ENCODE data around the gene C7.
"Not testable (repeated sequence)": the region's sequence is repeated elsewhere in the genome, so short reads cannot be mapped to it uniquely, and the experiment has no call there.

DNA sequence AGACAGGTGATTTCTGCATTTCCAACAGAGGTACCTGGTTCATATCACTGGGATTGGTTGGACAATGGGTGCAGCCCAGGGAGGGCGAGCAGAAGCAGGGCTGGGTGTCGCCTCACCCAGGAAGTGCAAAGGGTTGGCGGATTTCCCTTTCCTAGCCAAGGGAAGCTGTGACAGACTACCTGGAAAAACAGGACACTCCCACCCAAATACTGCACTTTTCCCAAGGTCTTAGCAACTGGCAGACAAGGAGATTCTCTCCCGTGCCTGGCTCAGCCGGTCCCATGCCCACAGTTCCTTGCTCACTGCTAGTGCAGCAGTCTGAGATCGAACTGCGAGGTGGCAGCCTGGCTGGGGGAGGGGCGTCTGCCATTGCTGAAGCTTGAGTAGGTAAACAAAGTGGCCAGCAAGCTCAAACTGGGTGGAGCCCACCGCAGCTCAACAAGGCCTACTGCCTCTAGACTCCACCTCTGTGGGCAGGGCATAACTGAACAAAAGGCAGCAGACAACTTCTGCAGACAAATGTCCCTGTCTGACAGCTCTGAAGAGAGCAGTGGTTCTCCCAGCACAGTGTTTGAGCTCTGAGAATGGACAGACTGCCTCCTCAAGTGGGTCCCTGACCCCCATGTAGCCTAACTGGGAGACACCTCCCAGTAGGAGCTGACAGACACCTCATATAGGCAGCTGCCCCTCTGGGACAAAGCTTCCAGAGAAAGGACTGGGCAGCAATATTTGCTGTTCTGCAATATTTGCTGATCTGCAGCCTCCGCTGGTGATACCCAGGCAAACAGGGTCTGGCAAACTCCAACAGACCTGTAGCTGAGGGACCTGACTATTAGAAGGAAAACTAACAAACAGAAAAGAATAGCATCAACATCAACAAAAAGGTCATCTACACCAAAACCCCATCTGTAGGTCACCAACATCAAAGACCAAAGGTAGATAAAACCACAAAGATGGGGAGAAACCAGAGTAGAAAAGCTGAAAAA lies 13.6 kb upstream of the C7 start:
- TF ChIP-seq, protein P1, sequence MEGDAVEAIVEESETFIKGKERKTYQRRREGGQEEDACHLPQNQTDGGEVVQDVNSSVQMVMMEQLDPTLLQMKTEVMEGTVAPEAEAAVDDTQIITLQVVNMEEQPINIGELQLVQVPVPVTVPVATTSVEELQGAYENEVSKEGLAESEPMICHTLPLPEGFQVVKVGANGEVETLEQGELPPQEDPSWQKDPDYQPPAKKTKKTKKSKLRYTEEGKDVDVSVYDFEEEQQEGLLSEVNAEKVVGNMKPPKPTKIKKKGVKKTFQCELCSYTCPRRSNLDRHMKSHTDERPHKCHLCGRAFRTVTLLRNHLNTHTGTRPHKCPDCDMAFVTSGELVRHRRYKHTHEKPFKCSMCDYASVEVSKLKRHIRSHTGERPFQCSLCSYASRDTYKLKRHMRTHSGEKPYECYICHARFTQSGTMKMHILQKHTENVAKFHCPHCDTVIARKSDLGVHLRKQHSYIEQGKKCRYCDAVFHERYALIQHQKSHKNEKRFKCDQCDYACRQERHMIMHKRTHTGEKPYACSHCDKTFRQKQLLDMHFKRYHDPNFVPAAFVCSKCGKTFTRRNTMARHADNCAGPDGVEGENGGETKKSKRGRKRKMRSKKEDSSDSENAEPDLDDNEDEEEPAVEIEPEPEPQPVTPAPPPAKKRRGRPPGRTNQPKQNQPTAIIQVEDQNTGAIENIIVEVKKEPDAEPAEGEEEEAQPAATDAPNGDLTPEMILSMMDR (IDR thresholded peaks at IDR 0.05), result not testable (repeated sequence)
- TF ChIP-seq POLR2A (IDR thresholded peaks at IDR 0.05), result not testable (repeated sequence)

Measured in tibial nerve (tissue), 3 donors.